PFSK-1 (cell line): ENCODE data around the gene EIF1B.

Experiments used
- POLR2AphosphoS5 ChIP-seq: IDR thresholded peaks from 2 replicates; pipeline ENCODE4 v1.6.1; 2012; ENCODE audit warnings: low read depth, mild to moderate bottlenecking, control low read depth, low read length, moderate library complexity
- TAF1 ChIP-seq: IDR thresholded peaks from 2 replicates; pipeline ENCODE4 v1.6.1; 2012; ENCODE audit warnings: low read length, control low read depth, borderline replicate concordance; ENCODE audit not compliant: insufficient read depth
- TF ChIP-seq, protein P1 (sequence below), 2 experiments: IDR thresholded peaks; 2 replicates each; pipeline versions ENCODE4 v1.6.1 to v1.8.0; 2011 to 2012; ENCODE audit warnings: low read depth in 2 of 2, low read length in 2 of 2, control low read depth in 1 of 2, inconsistent platforms in 1 of 2, mild to moderate bottlenecking in 1 of 2, moderate library complexity in 1 of 2; ENCODE audit not compliant: insufficient read depth in 1 of 2

DNA sequence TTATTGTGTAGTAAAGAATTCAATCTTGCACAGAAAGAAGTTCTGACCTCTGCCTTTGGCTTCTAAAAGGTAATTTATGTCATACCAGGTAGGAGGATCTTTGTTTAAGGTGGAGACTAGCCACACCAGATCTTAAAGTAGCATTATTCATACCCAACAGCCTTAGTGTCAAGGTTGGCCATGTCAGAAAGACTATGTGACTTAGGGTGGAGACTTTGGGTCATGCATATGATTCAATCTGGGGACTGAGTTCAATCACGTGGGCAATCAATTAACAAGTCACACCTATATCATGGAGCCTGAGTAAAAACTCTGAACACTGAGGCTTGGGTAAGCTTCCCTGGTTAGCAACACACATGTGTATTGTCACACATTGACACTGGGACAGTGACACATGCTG, 48.9 kb downstream of the EIF1B start:
- TF ChIP-seq POLR2AphosphoS5 = no peak
- TF ChIP-seq, protein P1, sequence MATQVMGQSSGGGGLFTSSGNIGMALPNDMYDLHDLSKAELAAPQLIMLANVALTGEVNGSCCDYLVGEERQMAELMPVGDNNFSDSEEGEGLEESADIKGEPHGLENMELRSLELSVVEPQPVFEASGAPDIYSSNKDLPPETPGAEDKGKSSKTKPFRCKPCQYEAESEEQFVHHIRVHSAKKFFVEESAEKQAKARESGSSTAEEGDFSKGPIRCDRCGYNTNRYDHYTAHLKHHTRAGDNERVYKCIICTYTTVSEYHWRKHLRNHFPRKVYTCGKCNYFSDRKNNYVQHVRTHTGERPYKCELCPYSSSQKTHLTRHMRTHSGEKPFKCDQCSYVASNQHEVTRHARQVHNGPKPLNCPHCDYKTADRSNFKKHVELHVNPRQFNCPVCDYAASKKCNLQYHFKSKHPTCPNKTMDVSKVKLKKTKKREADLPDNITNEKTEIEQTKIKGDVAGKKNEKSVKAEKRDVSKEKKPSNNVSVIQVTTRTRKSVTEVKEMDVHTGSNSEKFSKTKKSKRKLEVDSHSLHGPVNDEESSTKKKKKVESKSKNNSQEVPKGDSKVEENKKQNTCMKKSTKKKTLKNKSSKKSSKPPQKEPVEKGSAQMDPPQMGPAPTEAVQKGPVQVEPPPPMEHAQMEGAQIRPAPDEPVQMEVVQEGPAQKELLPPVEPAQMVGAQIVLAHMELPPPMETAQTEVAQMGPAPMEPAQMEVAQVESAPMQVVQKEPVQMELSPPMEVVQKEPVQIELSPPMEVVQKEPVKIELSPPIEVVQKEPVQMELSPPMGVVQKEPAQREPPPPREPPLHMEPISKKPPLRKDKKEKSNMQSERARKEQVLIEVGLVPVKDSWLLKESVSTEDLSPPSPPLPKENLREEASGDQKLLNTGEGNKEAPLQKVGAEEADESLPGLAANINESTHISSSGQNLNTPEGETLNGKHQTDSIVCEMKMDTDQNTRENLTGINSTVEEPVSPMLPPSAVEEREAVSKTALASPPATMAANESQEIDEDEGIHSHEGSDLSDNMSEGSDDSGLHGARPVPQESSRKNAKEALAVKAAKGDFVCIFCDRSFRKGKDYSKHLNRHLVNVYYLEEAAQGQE (IDR thresholded peaks at IDR 0.05; ENCODE audit: insufficient read depth in 1 of 2, low read depth in 2 of 2, low read length in 2 of 2) = no peak
- no peak for TF ChIP-seq TAF1
